Measurements from ENCODE around the gene WAS. TPM values are rescaled to one million over a fixed set of nuclear protein-coding genes. Genes with fewer than 3 reads are reported as not detected.

Gene WAS
- total and polyA plus RNA-seq, 2 of the 8 experiments (the other 6 are each of a cell fraction or from before 2014, with no cell fraction given), result 0.63 to 0.65 TPM

DNA sequence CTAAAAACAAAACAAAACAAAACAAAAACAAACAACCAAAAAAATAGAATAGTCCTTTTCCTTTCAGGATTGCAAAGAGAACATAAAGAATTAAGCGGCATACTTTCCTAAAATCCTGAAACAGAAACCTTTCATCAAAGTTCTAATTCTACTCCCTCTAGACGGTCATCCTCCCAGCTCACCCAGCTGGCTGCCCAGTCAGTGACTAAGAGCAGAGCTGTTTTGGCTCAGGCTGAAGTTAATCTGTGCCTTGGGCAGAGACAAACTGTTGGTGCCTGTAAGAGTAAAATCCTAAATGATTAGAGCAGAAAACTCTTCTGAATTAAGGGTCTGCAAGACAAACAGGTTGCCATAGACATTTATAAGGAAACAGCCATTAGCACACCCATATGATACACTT is 17.6 kb upstream of the WAS start:
- Histone ChIP-seq H3K79me2 (ENCODE audit: control insufficient read depth in 1 of 2, insufficient read depth in 2 of 2, low read length in 2 of 2) (no peaks in the 10 kb centered on the region), H3K36me3 (ENCODE audit: control insufficient read depth in 2 of 4, insufficient read depth in 4 of 4, low read length in 3 of 4) (no peaks in the 10 kb centered on the region), H4K8ac (ENCODE audit: extremely low read depth, insufficient read depth, low read length) (no peak overlapping the region), H2BK12ac (ENCODE audit: low read depth, low read length) (no peak overlapping the region), H4K20me1 (replicated peaks in 1 of 2; ENCODE audit: control insufficient read depth in 1 of 2, insufficient read depth in 2 of 2, low read length in 2 of 2) (no peaks in the 10 kb centered on the region), H4K5ac (ENCODE audit: insufficient read length, low read depth, low read length) (no peak overlapping the region), H4K91ac (replicated peaks; ENCODE audit: insufficient read length, low read length) (no peak overlapping the region), H3K18ac (ENCODE audit: extremely low read depth, low read length) (no peak overlapping the region), H2BK5ac (ENCODE audit: low read depth, low read length) (no peak overlapping the region), H3K9ac (replicated peaks in 1 of 4; ENCODE audit: extremely low read depth in 1 of 4, low read depth in 3 of 4, low read length in 3 of 4) (no peak overlapping the region), H2BK15ac (ENCODE audit: low read length) (no peak overlapping the region), H3K4ac (replicated peaks; ENCODE audit: insufficient read length, low read depth, low read length) (no peak overlapping the region), H3K27ac (ENCODE audit: low read depth, low read length) (no peak overlapping the region), H2BK20ac (ENCODE audit: low read length) (no peak overlapping the region), H3K14ac (ENCODE audit: insufficient read length) (no peak overlapping the region), H2AFZ (ENCODE audit: low read length) (no peak overlapping the region), H3K4me3 (ENCODE audit: extremely low read depth in 1 of 4, insufficient read depth in 2 of 4, low read depth in 3 of 4, low read length in 4 of 4) (no peak overlapping the region), H3K4me2 (ENCODE audit: insufficient read depth in 1 of 2, low read depth in 2 of 2, low read length in 2 of 2) (no peak overlapping the region), H2BK120ac (replicated peaks; ENCODE audit: low read depth, low read length) (no peak overlapping the region), H2AK5ac (ENCODE audit: low read depth, low read length) (no peak overlapping the region), H3K56ac (replicated peaks; ENCODE audit: insufficient read length, low read depth, low read length) (no peak overlapping the region), H3K27me3 (replicated peaks in 1 of 4; ENCODE audit: control insufficient read depth in 3 of 4, extremely low read depth in 1 of 4, insufficient read depth in 3 of 4, low read length in 3 of 4) (no peaks in the 10 kb centered on the region), H3K4me1 (replicated peaks in 1 of 4; ENCODE audit: control insufficient read depth in 3 of 4, insufficient read depth in 4 of 4, low read length in 3 of 4) (no peaks in the 10 kb centered on the region), H3K79me1 (ENCODE audit: low read depth, low read length) (no peaks in the 10 kb centered on the region), H3K9me3 (ENCODE audit: insufficient read depth in 2 of 2, low read depth in 1 of 2, low read length in 1 of 2) (no peaks in the 10 kb centered on the region), H3K23ac (ENCODE audit: insufficient read length) (no peak overlapping the region), H3K23me2 (ENCODE audit: low read depth, low read length) (no peaks in the 10 kb centered on the region)
- TF ChIP-seq POLR2A (IDR thresholded peaks at IDR 0.05; ENCODE audit: control extremely low read depth in 1 of 2, low read depth in 2 of 2, low read length in 2 of 2), result no peak
- TF ChIP-seq CEBPB (IDR thresholded peaks at IDR 0.05; ENCODE audit: low read depth, low read length), result no peak
- no peak for FAIRE-seq
- WGBS, 2 experiments (ENCODE audit: extremely low coverage in 1 of 2, insufficient coverage in 1 of 2, insufficient read length in 1 of 2, insufficient replicate concordance in 2 of 2, low coverage in 1 of 2, low lambda C conversion rate in 2 of 2, missing lambda C conversion rate in 1 of 2), result 86% methylated on average over 2 of the region's 2 CpGs; no CpG with 5 or more reads in 1 of the 2 experiments
- ChIA-PET POLR2A (ENCODE audit: partially characterized antibody) (no interaction called here), CTCF (ENCODE audit: partially characterized antibody) (no interaction called here)
- no peak for DNase-seq (ENCODE audit: low read depth in 1 of 2, low spot score in 2 of 2)

Data from H1 (cell line).